ENCODE measurements around the gene VPS51.

DNA sequence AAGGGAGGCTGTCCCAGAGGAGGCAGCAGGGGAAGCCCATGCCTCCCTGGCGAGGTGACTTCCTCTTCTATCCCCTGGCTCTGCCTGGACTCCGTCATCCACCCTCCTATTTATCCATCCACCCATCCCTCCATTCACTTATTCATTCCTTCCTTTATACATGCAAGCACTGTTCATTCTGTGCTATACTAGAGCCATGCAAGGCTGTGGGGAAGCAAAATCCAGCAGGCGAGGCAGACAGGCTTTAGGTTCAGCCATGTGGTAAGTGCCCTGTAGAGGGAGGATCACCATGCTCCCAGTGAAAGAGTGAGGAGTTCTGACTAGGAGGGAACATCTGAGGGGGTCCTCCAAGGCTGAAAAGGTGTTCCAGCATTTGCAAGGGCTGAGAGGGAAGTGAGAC, 36.5 kb upstream of the VPS51 start:
- TF ChIP-seq EZH2 (IDR thresholded peaks at IDR 0.05): no peak
- no peak for TF ChIP-seq CTCF (IDR thresholded peaks at IDR 0.05 in 2 of 3, conservative IDR thresholded peaks at IDR 0.05 in 1 of 3; ENCODE audit: borderline replicate concordance in 1 of 3, insufficient read depth in 1 of 3, low read depth in 2 of 3, low read length in 2 of 3)
- TF ChIP-seq POLR2AphosphoS5 (IDR thresholded peaks at IDR 0.05; ENCODE audit: low read depth, low read length): no peak

Data from HCT116 (cell line).